HG02943 (cell line): Measurements from ENCODE around the gene ZBTB46.

Experiments
- ATAC-seq: cut with Tn5 transposase; IDR thresholded peaks from one replicate; pipeline ENCODE4 v1.9.1; 2021; ENCODE audit warnings: mild to moderate bottlenecking, low read depth, moderate library complexity; ENCODE audit not compliant: unreplicated experiment

Gene ZBTB46

DNA sequence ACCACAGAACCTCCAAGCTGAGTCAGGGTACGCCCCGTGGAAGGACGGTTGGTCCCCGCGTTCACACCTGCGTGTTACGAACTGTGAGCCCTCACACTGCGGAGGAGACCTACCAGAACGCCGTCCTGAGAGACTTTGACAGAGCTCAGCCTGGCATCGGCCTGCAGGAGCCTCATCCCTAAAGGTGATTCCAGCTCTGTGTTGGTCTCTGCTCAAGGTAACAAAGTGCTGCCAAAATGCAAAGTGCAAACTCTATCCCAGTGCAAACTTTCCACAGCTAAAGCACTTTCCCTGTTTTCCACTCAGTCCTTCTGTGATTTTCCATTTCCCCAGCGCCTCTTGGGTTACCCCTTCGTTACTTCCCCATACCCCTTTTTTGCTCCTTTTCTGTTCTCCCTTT lies 8.6 kb upstream of the ZBTB46 start:
- no peak for ATAC-seq

DNA sequence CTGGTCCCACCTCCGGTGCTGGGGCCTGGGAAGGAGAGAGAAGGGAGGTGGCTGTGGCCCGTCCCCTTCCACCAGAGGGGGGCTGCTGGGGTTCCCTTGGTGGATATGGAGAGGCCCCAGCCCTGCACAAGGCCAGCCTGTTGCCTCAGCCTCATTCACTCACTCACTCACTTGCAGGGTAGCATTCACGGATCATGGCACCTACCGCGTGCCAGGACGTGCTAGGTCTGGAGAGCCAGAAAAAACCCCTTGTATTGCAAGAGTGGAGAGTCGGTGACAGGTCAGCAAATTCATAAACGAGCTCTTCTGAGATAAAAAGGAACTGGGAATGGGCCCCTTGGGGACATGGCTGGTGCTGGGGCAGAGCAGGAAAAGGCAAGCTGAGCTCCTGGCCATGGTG lies 6.4 kb upstream of the ZBTB46 start:
- ATAC-seq, result no peak

DNA sequence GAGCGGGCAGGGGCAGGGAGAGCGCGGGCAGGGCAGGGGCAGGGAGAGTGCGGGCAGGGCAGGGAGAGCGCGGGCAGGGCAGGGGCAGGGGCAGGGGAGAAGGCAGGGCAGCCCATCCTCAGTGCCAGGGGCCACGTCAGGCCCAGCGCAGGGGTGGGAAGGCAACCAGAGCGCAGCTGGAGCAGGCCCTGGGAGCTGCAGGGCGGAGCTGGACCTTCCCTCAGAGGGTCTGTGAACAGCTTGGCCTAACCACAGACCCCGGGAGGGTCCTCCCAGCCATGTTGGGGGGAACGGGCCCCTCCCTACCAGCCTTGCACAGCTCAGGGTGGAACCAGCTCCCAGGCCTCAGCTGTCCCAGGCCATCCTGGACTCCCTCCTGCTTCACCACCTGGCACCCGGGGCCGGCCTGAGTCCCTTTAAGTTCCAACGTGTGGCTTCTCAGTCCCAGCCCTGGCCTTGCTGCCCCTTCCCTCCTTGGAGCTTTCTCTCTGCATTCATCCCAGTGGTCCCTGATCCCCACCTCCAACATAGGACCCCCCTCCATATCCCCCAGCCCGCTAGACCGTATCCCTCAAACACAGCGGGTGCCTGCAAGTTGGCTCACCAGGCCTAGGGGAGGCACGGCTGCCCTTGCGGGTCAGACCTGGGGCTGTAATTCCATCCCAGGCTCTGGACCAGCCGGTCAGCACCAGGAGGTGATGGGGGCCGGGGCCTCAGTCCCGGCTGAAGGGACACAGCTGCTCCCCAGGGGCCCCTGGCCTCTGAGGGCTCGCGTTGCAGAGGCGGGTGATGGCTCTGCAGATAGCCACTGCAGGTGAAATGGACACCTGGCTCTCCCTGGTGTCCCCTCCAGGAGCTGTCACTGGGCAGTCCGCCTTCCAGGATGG lies 5.6 kb upstream of the ZBTB46 start:
- no peak for ATAC-seq

DNA sequence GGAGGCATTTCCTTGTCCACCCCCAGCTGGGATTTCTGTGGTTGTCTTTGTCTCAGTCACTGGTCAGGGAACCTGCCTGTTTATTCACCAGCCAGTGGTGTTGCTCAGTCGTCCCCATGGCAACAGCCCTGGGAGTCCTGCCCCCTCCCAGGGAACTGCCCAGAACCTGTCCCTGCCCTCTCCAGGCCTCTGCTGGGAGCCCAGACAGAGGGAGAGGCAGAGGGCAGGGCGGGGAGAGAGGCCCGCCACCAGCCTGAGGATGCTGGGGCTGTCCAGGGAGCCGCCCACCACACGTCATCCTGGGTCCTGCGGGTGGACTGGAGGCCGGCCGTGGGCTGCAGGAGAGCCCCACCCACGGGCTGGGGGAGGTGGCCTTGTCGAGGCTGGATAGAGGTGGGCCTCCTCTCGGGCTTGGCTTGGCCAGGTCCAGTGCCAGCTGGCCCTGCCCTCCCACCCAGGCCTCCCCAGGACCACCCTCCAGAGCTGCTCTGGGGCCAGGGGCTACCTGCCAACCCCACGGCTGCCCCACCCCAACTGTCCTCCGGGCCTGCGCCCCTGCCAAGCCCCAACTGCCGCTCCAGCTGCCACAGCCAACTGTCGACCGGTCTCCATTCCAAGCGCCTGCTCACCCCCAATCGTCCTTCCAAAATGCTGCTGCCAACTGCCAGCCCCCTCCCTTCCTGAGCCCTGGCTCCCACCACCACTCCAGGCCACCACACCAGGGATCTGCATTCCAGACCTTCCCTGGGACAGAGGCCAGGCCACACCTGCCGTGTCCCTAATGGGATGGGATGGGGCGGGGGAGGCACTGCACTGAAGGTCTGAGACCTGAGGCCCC lies 4.2 kb upstream of the ZBTB46 start:
- no peak for ATAC-seq

DNA sequence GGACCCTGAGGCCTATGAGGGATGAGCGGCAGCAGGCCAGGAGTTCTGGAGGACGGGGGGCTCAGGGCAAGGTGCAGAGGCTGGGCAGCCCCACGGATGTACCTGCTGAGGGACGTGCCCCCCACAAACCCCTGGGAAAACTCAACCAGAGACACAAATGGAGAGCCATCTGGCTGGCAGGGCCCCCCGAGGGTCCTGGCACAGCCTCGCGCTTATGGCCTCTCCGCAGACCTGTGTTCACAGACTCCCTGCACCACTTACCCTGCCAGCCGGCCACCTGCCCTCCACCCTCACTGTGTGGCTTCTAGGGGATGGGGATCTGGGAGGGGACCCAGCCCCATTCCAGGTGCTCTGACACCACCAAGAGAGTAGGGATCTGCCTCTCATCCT lies 3.4 kb upstream of the ZBTB46 start:
- ATAC-seq, result no peak

DNA sequence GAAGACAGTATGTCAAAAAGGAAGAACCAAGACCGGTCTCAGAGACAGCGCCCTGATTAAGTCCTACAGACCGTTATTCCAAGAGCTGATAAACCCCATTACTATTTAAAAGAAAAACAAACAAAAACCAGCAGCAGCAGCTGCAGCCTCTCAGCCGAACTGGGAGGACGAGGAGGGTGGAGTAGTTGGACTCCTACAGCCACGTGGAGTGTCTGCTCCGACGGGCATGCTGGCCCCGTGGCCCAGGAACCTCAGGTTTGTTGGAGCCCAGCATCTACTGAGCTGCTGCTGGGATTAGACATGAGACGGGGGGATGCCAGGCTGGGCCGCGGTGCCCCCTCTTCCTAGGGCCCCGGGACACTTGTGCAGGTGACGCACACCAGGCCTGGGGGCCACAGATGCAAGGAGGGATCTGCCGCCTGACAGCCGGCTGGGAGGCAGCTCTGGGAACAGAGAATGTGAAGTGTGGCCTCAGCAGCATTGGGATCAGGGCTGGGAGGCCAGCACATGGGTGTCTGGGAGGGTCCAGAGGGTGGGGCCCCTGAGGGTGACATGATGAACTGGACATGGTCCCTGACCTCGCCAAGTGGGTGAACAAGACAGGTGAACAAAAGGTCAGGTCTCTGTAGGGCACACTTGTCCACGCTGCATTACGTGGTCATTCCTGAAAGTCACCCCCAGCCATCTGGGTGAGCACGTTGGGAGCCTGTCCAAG lies 2.9 kb upstream of the ZBTB46 start:
- ATAC-seq, result no peak

DNA sequence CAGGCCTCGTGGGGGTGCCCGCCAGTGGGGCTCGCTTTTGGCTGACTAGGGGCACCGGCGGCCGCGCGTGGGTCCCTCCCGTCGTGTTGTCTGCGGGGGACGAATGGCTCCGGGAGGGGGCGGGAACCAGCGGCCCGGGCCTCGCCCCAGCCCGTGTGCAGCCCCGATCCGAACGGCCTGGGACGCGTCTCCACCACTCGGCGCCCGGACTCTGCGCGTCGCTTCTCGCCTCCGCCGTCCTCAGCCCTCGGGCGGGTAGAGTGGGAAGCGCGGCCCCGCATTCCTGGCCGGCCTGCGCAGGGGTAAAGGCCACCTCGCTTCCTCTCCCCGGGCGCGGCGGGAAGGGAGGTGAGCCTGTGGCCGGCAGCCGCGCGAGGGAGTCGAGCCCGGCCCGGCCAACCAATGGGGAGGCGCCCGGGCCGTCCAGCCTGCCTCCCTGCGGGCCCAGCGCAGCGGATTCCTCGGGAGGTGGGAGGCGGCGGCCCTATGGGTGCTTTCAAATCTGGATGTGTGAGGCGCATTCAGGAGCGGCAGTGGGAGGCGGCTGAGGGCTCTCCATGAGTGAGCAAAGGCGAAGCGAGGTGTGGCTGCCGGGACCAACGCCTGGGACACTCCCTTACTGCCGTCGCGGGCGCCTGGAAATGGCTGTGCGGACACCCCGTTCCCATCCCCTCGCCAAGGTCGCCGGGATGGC lies 1.1 kb upstream of the ZBTB46 start:
- no peak for ATAC-seq

DNA sequence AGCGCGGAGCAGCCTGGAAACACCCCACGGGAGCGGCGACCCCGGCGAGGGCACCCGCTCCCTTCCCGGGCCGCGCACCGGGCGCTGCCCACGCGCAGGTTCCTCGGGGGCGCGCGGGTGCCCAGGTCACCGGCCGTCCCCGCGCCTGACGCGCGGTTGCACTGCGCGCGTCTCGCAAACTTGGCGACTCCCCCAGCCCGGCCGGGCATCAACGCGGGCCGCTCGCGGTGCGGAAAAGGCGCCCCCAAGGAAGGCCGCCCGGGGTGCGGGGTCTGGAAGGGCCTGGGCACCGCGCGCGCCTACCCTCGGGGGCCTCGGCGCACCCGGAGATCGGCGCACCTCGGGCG lies 555 bp upstream of the ZBTB46 start:
- no peak for ATAC-seq

DNA sequence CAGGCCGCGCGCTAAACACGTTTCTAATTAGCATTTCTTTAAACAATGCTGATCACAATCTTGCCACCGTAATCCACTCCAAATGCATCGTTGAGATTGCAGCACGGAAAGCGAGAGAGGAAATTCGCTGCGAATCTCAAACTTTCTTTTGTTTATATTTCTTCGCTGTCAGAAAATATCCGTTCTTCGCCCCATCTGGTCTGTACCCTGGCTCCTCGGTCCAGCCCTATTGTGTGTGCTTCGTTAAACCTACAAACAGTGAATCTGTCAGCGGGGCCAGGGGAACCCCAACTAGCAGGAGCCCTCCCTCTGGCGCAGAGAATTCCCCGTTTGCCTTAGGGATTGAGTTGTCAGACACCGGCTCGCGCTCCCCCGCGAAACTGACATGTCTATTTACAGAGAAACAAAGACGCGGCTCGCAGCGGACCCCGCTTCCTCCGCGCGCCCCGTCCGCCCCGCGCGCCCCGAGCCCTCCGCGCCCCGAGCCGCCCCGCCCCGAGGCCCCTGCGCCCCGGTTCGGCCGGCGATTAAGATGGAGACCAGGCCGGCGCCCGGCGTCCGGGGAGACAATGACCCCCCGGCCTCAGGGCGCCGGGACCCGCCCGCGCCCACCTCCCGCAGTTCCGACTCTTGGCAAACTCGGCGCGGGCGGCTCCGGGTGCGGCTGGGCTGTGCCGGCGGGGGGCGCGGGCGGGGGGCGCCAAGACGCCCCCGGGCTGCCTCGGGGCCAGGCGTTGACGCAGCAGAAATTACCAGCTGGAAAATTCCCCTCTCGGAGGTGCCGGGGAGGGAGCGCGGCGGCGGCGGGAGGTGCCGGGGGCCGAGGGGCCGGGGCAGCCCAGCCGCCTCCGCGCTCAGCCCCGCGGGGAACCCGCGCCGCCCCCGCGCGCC lies 874 bp downstream of the ZBTB46 start:
- ATAC-seq, result no peak

DNA sequence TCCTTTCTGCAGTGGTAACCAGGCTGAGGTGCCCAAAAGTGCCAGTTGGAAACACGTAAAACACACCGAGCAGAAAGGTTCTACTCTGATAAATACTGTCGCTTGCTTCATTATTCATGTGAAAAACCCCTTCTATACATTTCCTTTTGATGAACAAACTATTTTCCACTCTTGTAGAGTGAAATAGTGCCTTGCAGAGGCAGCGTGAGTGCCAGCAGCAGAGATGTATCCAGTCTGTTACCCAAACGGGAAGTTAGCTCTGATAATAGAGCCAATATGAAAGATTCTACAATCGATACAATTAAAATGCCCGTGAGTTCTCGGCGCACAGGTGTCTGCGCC lies 1.5 kb downstream of the ZBTB46 start:
- ATAC-seq, result no peak

DNA sequence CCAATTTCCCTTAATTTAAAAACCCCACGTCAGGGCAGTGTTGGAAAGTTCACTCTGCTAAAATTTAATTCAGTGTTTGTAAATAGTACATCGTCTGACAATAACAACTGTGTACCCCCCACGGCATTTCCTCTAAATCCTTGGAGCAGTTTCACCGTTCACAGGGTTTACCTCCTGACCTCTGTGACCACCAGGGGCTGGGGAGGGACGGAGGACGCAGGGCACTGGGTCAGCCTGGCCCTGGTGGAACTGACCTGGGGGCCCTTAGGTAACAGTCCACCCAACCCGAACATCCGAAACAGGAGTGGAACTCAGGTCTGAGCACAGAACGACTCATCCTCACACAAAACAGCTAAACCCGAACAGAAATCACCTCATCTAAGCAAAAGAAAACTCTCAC lies 2.1 kb downstream of the ZBTB46 start:
- no peak for ATAC-seq

DNA sequence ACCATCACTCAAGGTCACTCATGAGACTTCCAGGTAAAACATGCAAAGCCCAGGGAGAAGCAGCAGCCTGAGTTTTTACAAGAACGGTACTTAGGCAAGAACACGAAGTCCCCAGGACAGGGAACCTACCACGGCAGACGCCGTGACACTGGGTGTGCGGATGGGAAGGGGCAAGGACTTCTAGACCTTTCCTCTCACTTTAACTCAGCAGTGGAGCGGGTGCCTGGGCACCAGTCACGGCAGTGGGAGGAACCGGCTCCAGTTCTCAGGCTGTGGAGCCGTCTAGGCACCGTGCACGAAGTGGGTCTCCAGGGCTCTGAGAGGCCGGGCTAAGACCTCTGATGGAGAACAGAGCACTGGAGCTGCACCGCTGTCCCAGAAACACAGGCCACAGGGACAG lies 2.5 kb downstream of the ZBTB46 start:
- ATAC-seq, result no peak

DNA sequence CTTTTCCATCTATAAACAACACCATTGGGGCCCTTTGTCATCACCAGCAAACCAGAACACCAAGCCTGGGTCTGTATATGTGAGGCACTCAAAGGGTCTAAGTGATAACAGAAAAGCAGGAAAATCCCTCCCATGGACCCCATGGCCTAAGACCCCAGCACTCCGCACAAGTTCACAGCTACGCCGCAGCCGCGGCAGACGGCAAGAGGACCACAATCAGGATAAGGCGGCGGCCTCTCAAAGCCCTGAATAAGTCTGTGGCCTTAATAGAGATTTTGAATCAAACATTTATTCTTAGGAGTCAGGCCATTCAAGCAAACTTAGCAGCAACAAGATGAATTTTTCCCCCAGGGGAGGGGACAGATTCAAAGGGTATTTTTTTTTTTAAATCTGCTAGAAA lies 2.9 kb downstream of the ZBTB46 start:
- ATAC-seq, result no peak

DNA sequence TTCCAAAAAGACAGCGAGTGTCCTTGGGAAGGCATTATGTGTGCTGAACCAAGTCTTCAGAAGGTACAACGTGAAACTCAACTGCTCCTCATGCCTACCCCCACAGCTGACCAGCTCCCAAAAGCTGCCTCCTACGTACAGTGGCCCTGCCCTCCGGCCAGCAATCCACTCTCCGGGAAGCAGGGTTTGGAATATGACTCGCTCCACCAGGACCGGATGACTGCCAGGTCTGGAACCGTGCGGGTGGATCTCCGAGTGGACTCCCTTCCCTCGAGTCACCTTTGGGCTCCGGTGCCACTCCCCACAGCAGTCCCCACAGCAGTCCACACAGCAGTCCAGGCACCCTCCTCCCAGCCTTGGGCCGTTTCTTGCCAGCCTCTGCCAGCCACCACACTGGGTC lies 4.3 kb downstream of the ZBTB46 start:
- no peak for ATAC-seq

DNA sequence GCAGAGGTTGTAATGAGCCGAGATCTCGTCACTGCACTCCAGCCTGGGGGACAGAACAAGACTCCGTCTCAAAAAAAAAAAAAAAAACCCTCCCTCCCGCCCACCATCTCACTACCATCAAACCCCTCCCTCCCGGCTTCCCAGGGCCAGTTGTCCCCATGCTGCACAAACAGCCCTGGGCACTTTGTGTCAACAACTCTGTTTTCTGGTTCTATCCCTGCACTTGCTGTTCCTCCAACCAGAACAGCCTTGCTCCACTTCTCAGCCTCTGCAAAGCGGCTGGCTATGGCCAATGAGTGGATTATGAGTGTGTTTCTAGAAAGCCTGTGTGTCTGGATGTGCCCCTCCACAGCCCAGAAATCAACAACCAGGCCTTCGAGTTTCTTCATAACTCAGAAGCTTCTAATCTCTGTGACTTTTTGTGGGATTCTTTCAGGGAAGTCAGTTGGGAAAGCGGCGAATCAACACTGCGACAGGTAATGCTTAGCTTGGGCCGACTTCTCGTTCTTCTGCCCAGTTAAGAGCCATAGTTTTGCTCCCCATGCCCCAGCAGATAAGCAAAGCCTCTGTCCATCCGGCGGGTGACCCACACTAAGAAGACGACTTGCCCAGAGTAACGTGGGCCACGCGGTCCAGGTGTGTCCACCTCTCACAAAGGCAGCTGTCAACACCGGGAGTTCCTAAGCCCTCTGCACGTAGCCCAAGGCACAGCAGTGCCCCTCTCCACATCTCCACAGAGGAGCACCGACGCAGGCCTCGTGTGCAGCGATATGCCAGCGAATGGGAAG lies 5.5 kb downstream of the ZBTB46 start:
- no peak for ATAC-seq

DNA sequence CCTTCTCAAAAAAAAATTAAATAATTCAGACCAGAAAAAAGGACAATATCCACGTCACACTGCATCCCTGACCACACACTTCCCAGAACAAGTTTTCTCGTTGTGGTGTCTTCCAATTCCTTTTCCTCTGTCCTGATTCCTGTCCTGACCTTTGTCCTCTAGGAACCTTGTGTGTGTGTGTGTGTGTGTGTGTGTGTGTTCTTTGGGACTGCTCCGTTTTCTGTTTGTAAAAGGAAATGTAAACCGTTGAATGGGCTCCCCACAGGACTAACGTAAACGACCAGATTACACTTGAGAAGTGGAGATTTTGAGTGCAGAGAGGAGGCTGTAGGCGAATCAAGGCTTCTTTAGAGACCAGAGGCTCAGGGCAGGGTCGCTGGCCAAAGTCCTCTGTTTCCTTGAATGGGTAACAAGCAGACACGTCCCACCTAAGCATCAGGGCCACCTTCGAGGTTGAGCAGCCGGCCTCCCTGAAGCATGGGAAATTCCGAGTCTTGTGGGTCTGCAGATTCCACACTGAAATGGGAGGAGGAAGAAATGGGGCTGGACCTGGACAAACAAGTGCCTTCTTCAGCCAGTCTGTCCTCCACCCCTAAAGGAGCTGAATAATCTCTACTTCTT lies 7.3 kb downstream of the ZBTB46 start:
- no peak for ATAC-seq

DNA sequence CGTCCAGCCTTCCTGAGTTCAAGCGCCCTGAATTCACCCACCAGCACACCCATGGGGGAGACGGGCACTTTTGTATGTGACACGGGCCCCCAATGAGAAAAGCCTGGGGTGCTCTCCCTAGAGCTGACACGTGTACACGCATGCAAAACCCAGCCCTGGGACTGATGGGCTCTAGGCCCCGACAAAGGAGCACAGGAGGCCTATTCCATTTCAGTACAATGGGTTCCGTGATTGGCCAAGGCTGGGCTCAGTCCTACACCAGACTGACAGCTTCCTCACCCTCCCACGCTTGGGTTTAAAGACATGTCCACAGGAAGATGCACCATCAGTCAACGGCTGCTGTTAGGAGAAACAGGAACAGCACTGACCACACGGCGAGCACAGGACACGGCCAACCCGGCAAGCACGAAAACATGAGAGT lies 8.8 kb downstream of the ZBTB46 start:
- ATAC-seq, result no peak

DNA sequence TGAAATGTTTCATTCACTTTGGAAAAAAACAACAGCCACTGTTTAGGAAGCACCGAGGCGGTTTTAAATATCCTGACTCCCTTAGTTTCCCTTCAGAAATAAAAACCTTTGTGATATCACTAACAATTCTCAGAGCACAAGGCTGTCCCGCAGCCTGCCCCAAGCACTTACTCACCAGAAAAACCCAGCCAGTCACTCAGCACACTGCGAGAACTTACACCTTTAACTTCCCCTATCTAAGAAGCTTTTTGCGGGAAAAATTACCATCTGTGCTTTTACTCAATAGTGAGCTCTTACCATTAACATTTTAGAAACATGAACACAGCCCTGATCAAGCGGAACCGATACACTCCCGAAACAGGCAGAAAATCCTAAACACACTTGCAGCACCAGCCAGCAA lies 9.3 kb downstream of the ZBTB46 start:
- ATAC-seq, result no peak
